Thoracic aorta (tissue), 2 donors: Measurements from ENCODE around the gene ACSF2. TPM values are rescaled to one million over a fixed set of nuclear protein-coding genes. Genes with fewer than 3 reads are reported as not detected.

Source experiments
- ATAC-seq: fragments of 150-250 bp; one replicate; pipeline ENCODE4 v1.8.0; 2017; ENCODE audit warnings: low read depth; ENCODE audit not compliant: insufficient number of reproducible peaks, low FRiP score
- DNase-seq: peaks from one replicate; pipeline ENCODE4 v3.0.0-alpha.2; 2020; ENCODE audit warnings: low spot score
- H3K27ac ChIP-seq, 2 donors: fragments of 200-600 bp; sonication (generic); 1 replicate in 1 of 2; 2 replicates in 1 of 2; pipeline ENCODE4 v1.5.1; 2016; ENCODE audit warnings: mild to moderate bottlenecking in 2 of 2, moderate library complexity in 2 of 2
- H3K27me3 ChIP-seq: fragments of 200-600 bp; sonication (generic); replicated peaks from 2 replicates; pipeline ENCODE4 v1.6.0; 2016; ENCODE audit warnings: mild to moderate bottlenecking; ENCODE audit not compliant: insufficient read depth
- H3K36me3 ChIP-seq: fragments of 200-600 bp; sonication (generic); one replicate; pipeline ENCODE4 v1.5.1; 2016
- H3K4me1 ChIP-seq, 2 donors: fragments of 200-600 bp; sonication (generic); 1 replicate in 1 of 2; 2 replicates in 1 of 2; pipeline versions ENCODE4 v1.5.1 to v1.6.0; 2016; ENCODE audit warnings: low read depth in 2 of 2, mild to moderate bottlenecking in 1 of 2; ENCODE audit not compliant: control insufficient read depth in 1 of 2
- H3K4me3 ChIP-seq: fragments of 200-600 bp; sonication (generic); 2 replicates; pipeline ENCODE4 v1.5.1; 2016; ENCODE audit warnings: mild to moderate bottlenecking
- H3K9me3 ChIP-seq: fragments of 200-600 bp; sonication (generic); 2 replicates; pipeline ENCODE4 v1.5.1; 2016
- total RNA-seq, 2 donors: library from RNA; depleted of rRNA; stranded (reverse); fragments of >200 nt; gene quantifications; one replicate each; pipeline versions ENCODE4 v1.1.0 to v1.2.3, GENCODE V29; 2016
- TF ChIP-seq, protein P1 (sequence below): fragments of 200-600 bp; sonication (generic); IDR thresholded peaks from one replicate; pipeline ENCODE4 v1.5.1; 2019; ENCODE audit warnings: antibody characterized with exemption

Gene ACSF2
- total RNA-seq, 2 donors from 2014 or later = 11.1 to 41.6 TPM

DNA sequence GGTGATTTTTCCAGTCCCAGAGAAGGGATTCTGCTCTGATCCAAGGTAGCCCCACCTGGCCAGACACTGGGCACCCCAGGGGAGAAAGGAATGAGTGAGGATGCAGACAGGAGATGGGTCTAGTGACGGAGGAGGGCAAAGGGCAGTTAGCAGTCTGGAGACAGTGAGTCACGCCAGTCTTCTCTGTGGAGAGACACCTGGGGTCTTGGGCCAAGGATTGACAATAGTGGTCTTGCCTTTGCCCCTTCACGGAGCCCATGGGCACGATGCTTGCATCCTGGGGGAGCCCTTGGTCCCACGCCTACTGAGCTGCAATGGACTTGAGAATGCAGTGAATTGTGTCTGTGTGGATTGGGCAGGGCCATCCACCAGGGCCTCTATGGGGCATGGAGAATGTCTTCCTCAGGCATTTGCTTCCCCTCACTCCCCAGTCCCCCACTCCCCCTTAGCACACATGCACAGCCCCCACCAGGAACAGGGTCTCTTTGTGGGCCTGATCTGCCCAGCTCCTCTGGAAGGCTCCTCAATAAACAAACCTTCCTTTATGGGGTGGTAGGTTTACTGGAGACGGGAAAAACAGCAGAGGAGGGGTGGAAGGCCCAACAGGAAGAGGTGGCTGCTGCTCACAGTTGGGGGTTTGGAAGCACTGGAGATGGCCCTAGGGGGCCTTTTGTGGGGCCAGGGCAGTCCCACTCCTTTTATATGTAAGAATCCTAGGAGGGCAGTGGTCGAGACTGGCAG is 41.3 kb downstream of the ACSF2 start:
- no peak overlapping the region for H3K27ac ChIP-seq
- TF ChIP-seq, protein P1, sequence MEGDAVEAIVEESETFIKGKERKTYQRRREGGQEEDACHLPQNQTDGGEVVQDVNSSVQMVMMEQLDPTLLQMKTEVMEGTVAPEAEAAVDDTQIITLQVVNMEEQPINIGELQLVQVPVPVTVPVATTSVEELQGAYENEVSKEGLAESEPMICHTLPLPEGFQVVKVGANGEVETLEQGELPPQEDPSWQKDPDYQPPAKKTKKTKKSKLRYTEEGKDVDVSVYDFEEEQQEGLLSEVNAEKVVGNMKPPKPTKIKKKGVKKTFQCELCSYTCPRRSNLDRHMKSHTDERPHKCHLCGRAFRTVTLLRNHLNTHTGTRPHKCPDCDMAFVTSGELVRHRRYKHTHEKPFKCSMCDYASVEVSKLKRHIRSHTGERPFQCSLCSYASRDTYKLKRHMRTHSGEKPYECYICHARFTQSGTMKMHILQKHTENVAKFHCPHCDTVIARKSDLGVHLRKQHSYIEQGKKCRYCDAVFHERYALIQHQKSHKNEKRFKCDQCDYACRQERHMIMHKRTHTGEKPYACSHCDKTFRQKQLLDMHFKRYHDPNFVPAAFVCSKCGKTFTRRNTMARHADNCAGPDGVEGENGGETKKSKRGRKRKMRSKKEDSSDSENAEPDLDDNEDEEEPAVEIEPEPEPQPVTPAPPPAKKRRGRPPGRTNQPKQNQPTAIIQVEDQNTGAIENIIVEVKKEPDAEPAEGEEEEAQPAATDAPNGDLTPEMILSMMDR = no peak
- no peak for DNase-seq
- no peak overlapping the region for H3K4me3 ChIP-seq
- no peaks in the 10 kb centered on the region for H3K9me3 ChIP-seq
- no peaks in the 10 kb centered on the region for H3K27me3 ChIP-seq
- peaks cover 12 to 13% of the 10 kb centered on the region in 2 donors for H3K4me1 ChIP-seq
- no peak for ATAC-seq
- H3K36me3 ChIP-seq = no peaks in the 10 kb centered on the region

DNA sequence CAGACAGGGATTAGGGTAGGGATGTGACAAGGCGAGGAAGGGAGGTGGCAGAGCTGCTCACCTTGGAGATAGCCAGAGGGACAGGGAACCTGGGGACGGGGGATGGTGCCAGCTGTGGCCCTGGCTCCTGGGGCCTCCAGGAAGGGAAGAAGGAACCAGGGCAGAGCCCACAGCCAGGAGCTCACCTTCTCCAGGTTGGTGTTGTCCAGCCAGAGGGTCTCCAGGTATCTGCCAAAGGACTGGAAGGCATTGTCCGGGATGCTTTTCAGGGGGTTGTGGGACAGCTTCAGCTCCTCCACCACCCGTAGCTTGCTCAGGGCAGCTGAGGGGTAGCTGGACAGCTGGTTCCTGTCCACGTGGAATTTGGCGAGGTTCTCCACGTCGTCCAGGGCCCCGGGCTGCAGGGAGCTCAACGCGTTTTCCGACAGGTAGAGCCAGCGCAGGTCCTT is 41.9 kb downstream of the ACSF2 start:
- H3K27me3 ChIP-seq = no peaks in the 10 kb centered on the region
- H3K4me3 ChIP-seq = no peak overlapping the region
- no peaks in the 10 kb centered on the region for H3K9me3 ChIP-seq
- ATAC-seq (no peak), DNase-seq (no peak)
- no peak overlapping the region for H3K27ac ChIP-seq
- H3K36me3 ChIP-seq = no peaks in the 10 kb centered on the region
- peaks cover 12 to 13% of the 10 kb centered on the region in 2 donors for H3K4me1 ChIP-seq
- TF ChIP-seq, protein P1 = no peak

GRCh38 chr17:50468304-50469207 is 42.5 kb downstream of the ACSF2 start, which contains the start of gene CHAD:
TSS of gene CHAD (minus strand) at chr17:50468880. CDS start at chr17:50468813, 67 bp downstream.
- no peaks in the 10 kb centered on the region for H3K9me3 ChIP-seq
- H3K4me1 ChIP-seq = peaks cover 12 to 13% of the 10 kb centered on the region in 2 donors
- no peak for ATAC-seq
- H3K4me3 ChIP-seq = peak within 1 kb of the TSS; percentile 63
- no peak within 1 kb of the TSS for H3K27ac ChIP-seq
- TF ChIP-seq, protein P1 = no peak
- DNase-seq = no peak
- no peaks in the 10 kb centered on the region for H3K36me3 ChIP-seq
- H3K27me3 ChIP-seq = no peaks in the 10 kb centered on the region

GRCh38 chr17:50469208-50469605 is 43.2 kb downstream of the ACSF2 start:
- Histone ChIP-seq H3K36me3 (no peaks in the 10 kb centered on the region), H3K9me3 (no peaks in the 10 kb centered on the region), H3K27me3 (no peaks in the 10 kb centered on the region), H3K4me3 (peak overlapping the region; percentile 63), H3K27ac (no peak overlapping the region), H3K4me1 (peaks cover 12 to 13% of the 10 kb centered on the region in 2 donors)
- no peak for ATAC-seq
- no peak for DNase-seq
- TF ChIP-seq, protein P1 = no peak
